Fibroblast of skin of scalp (primary cell): ENCODE results near the gene GLI2.

ENCODE experiments used
- DNase-seq: peaks from one replicate; pipeline ENCODE4 v3.0.0-alpha.2; 2013

The GLI2 gene

DNA sequence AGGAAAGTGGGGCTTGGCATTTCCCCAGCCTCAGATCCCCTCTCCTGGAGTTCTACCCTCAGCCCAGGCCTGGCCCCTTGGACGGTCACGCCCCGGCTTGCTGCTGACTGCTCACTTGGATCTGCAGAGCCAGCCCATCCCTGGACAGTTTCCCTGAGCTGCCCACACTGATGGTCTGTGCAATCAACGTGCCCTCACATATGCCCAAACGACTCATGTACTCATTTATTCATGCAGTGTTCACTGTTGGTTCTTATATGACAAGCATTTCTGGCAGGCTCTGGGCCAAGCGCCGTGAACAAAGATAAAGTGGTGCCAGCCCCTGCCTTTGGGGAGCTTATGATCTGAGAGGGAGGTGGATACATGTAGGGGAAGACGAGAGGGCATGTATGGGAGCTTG lies 20.3 kb upstream of the GLI2 start:
- DNase-seq: no peak

DNA sequence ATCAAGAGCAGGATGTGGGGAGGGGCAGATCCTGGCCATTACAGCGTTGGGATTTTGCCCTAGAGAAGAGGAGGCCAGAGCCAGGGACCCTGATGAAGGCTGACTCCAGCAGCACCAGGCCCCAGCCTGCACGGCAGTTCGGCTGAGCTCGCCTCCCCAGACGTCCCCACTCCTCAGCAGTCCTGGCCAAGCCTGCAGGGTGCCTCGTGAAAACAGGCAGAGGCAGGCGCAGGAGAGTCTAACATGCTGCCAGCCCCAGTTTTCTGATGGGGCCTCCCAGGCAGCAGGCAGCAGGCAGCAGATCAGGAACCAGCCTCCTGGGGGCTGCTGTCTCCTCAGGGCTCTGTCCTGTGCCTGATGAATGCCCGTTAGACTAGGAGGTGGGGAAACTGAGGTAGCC lies 19.7 kb upstream of the GLI2 start:
- peak; percentile 38 for DNase-seq

DNA sequence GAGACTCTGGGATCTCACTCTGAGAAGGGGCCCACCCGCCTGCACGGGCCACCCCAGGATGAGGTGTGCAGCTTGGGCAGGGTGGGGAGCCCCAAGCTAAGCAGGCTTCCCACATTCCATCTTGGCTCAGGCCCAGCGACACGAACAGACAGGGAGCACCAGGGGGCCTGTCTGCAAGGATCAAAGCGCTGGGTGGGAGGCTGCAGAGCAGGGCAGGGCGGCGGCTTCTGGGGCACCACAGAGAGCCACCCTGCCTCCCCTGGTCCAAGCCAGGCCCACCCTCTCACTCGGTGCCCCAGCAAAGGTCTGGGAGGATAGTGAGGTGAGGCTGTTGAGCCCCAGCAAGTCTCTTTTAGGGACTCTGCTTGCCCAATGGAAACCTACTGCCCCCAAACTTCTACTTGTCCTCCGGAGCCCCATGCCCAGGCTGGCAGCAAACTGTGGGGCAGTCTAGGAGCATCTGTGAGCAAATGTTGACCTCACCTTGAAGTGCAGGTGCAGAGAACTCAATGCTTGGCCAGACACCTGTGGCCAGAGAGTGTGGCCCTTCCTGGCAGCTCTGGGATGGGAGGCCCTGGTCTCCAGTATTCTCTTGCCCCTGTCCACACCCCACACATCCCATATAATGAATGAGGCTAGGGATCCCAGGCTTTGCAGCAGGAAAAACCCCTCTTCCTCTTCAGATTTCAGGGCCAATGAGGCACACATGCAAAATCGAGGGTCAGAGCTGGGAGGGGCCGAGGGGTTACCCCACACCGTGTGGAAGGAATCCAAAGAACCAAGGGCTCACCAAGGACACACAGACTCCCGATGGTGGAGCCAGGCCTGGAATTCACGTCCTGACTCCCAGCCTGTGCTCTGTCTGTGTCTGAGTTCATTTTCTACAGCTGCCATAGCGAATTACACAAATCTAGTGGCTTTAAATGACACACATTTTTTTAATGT lies 18.8 kb upstream of the GLI2 start:
- DNase-seq: no peak

DNA sequence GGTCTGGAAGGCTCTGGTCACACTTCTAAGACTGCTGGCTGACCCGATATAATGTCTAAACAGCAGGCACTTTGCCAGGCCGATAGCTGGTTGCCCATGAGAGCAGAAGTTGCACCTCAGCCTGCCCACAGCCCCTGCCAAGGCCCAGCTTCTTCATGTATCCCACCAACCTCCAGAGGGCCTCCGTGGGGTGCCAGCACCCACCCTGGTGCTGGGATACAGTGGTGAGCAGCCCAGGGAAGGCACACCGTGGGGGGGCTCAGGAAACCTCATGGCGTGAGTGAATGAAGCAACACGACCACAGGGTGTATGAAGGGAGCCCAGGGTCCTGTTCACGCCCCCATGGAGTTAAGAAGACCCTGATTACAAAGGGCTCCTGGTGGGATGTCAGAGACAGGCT lies 16.2 kb upstream of the GLI2 start:
- no peak for DNase-seq

DNA sequence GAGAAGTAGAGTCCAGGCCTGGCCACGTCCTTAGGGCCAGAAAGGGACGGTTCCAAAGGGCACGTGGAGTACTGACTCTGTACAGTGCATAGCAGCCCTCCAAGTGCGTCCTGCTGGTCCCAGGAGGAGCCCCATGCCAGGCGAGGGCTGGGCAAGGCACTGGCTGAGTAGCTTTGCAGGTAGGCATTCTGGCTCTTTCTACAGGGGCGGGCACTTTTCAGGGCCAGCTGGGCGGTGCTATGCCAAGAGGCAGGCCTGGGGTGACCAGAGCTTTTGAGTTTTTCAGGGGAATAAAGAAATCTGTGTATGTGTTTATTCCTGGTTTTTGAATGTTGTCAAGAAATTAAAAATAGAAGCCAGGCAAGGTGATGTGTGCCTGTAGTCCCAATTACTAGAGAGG lies 15.4 kb upstream of the GLI2 start:
- DNase-seq: no peak

DNA sequence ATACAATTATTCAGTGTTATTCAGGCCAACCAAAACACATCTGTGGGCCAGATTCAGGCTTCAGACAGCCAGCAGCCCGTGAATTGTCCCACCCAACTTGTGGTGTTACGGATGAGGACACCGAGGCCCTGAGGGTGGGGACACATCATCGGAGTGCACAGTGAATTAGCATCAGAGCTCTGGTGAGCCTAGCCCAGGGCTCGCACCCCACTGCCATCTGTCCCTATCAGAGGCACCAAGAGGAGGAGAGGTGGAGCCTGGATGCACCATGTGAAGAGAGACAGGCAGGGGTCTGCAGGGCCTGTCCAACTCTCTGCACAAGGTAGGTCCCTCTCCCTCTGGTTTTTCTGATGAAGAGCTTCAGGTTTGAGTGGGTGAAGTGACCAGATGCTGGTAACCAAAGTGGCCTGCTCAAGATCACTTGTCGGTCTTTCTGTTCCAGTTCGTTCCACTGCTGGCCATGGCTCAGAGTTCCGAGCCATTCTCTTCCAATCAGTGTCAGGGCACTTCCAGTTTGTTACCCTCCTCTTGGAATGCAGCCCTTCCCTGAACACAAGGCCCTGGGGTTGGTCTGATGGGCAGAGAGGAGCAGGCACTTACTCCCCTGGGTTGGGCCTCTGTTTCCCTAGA lies 14.8 kb upstream of the GLI2 start:
- DNase-seq: no peak

DNA sequence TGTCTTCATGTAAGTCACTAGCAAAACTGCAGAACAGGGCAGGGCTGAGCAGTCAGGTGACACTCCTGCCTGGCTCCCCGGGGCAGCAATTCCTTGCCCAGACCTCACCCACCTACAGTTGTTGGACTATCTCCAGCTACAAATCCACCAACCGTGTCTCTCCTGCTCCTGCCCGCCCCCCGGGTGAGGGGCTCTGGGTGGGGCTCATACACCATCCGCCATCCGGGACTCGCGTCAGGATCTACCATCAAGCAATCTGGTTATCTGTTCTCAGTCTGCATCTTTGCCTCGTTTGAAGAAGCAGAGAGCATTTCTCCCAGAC lies 13.5 kb upstream of the GLI2 start:
- no peak for DNase-seq

DNA sequence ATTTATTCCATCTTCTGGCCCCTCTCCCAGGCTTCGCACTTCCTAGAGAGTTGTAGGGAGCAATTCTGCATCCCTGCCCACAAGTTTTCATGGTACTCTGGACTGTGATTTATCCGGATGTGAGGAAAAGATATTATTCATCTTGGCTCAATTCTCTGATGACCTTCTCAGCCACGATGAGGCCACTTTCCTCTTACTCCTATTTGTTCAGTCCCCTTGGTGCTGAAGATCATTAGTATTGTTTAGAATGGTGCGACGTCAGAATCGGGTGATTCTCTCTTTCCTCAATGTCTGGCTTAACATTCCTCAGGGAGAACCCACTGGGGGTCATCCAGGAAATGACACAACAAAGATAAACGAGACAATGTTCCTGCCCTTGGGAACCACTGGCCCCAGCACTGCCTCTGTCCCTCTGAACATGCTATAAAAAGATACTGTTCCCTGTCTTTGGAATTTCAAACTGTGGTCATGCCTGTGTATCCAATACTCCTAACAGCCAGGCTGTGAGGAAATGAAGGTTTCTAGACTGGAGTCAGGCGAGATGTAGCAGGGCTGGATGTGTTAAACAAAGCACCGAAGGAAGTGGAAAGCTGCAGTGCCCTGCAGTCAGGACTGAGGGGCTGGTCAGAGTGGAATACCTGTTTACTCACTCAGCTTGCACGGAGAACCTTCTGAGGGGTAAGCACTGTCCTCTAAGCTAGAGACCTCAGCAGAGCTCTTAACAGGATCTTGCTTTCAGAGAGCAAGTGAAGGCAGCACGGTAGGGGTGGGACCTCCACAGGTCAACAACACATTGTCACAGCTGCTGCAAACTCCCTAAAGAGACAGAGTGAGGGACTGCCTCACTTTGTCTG lies 12.9 kb upstream of the GLI2 start:
- peak; percentile 84 for DNase-seq

DNA sequence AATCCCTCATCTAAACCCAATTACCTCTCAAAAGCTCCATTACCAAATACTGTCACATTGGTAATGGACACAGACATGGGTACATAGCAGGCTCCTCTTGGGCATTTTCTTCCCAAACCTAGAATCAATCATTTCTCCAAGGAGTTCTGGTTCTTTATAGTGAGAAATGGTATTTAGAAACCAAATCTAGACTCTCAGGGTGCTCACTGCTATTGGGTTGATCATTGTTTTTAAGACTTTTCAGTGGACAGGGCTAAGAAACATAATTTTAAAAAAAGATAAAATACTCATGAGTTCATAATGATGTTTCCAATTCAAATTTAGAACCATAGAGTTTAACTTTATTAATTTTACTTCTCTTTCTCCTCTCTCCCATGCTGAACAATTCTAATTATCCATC lies 9.4 kb upstream of the GLI2 start:
- no peak for DNase-seq

DNA sequence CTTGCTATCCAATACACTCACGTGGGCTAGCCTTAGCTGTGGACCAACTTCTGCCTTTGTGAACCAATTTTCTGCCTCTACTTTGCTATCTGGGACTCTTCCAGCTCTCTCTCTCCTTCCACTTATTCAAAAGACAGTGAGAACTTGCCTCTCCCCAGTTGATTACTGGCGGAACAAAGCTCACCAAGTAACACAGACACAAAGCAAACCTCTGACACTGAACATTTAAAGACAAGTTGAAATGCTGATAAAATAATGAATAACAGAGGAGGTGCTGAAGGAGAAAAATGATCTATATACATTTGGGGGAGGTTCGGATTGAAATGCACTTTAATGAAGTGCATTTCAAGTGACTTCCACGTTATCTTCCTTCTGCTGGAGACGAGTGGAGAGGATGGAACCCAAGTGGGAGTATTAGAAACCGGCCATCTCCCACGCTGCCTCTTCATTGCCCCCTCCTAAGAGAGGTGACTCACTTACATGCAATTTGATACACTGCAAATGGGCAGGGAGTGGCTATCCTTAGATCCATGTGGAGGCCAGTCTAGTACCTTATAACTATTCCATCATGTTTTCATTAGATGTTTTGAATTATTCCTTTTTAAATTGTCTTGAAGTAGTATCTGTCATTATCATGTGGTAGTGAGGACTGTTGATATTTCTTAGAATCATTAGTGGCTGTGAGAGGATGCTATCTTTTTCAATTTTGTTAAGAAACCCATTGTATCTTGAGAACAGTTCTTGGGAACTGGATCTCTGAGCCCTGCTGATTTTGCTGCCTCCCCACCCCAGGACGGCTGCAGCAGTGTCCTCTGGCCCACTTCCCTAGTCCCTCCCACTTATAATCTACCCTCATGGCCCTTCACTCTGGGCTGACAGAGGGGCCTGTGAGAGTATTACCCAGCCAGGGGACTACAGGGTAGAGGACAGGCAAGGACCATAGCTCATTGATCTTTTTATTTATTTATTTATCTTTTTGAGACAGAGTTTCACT lies 6.0 kb upstream of the GLI2 start:
- DNase-seq: peak; percentile 82

DNA sequence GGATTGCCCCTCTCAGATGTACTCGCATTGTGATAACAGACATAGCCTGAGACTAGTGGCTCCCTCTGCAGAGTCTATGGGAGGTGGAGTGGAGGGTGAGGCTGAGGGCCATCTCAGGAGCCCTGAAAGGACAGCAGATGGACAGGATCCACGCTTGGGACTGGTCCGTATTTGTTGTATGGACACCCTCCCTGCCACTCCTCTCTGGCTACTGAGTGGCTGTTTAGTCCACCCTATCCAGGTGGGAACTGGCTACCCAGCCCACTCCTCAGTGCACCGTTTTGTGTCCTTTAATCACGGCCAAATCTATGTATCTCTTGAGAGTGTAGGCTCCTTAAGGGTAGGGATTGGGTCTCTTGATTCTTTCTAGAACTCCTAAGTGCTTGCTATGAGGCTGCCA lies 4.5 kb upstream of the GLI2 start:
- DNase-seq: no peak

DNA sequence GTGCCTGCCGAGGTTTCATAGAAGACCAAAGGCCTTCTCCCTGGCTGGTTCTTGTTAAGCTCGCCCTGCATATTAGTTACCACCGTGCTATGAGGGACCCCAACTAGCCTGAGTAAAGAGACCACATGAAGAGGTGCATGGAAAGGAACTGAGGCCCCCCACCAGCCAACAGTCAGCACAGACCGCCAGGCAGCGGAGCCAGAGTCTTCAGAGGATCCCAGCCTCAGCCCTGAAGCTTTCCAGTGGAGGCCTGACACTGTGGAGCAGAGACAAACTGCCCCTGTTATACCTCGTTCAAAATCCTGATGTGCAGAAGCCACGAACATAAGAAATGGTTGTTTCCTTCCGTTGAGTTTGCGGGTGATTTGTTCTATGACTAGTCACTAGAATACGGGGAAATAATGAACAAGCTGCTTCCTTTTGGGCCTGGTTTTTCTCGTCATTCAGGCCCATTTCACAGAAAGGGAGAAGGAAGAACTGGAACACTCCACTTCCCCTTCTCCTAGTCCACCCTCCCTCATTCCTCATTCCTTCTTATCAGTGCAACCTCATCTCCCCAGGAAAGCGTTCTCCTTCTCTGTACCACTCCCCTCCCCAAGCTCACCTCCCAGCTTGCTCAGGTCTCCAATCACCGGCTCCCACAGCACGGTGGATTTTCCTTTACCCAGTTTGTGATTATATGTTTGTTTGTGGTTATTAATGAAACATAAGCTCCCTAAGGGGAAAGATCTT lies 3.0 kb upstream of the GLI2 start:
- DNase-seq: no peak

DNA sequence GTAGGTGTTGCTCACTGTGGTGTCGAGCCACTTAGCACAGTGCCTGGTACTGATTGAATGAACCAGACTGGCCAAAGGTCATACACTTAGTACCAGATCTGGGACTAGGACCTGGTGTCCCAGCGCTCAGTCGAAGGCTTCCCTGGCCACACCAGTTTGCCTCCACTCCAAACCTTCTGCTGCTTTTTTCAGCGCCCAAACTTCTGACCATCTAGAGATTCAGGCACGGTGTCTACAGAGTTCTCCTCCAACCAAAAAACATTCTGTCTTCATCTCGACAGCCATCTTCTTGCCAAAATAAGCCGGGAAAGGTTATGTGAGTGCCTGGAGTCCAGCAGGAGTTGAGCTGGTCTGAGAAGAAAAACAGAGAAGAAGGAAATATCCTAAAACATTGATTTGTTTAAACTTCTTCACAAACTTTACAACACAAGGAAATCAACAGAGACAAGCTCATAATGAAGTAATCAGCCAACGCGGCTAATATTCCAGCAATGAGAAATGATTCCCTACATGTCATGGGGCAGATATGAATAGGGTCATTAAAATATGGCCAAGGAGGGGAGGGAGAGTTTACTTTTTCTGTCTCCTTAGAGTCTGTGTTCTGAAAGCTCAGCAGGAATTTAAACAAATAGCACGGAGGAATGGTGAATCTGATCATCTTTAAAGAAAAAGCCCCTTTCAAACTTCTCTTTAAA lies 2.3 kb upstream of the GLI2 start:
- DNase-seq: no peak

DNA sequence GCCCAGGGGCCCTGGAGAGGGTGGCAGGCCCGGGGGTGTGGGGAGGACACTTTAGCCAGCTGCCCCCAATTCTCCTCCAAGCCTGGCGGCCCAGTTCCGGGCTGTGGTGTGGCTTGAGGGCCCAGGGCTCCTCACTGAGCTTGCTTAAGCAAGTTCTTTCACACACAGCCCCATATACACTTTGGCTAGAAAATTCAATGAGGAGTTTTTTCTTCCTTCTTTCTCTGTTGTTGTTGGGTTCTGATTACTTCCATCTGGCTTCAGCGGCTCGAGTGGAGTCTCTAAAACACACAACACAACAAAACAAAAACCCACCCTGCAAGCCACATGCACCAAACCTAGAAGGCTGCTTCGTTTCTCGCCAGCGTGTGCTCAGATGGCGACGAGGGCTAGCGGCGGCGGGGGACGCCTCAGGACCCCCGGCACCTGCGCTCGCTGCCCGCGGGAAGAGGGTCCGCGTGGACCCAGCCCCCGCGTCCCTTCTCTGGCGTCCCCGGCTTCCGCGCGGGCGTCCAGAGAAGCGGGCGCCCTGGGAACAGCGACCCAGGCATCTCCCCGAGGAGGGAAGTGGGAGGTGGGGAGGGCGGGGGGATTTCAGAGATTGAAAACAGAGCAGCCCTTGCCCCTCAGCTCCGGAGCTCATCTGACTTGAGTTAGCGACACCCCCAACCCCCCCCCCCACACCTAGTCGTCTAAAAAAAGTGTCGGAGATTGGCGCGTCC lies 577 bp upstream of the GLI2 start:
- no peak for DNase-seq

DNA sequence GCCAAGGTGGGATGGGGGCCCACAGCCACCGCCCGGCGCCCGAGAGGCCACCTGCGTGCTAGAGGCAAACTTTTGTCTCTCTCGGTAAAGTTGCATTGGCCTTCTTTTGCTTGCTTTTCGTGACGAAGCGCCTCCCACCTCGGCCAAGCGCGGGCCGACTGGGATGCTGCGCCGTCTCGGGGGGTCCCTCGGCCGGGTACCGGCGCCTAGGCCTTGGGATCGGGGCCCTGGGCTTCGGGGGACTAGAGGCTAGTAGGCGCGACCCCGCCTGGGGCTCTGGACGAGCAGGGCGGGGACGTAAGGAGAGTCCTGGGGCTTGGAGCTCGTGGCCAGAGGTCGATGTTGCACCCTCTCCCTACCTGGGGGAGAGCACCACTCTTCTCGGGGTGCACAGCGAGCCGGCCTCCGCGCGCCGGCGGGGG lies 545 bp downstream of the GLI2 start:
- DNase-seq: no peak

DNA sequence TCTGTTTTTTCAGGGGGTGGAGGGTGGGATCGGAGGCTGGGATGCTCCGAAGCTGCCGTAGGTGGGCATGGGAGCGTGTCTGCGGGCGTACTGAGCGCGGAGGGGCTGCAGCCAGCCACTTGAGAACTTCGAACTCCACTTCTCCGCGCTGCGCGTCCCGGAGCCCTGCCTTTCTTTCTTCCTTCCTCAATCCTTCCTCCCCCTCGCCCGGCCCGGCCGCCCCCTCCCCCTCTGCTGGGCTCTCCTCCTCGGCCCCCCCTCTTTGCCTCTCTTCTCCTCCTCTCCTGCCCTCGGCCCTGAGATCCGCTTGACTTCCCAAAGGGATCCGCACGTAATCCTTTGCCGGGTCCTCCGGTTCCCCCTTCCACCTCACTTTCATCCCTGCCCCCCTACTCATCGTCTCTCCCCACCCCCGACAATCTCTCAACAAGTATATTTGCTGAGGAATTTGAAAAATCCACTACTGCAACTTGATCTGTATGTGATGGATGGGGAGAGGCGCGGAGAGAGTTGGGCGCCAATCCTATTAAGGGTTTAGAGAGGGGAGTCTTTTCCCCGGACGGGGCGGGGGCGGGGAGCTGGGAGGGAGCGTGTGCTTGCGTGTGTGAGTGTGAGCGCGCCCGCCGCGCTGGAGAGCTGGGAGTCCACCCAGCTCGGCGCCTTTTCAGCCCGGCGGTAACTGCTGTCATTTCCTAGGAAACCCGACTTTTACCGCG lies 1.1 kb downstream of the GLI2 start:
- DNase-seq: peak; percentile 99

DNA sequence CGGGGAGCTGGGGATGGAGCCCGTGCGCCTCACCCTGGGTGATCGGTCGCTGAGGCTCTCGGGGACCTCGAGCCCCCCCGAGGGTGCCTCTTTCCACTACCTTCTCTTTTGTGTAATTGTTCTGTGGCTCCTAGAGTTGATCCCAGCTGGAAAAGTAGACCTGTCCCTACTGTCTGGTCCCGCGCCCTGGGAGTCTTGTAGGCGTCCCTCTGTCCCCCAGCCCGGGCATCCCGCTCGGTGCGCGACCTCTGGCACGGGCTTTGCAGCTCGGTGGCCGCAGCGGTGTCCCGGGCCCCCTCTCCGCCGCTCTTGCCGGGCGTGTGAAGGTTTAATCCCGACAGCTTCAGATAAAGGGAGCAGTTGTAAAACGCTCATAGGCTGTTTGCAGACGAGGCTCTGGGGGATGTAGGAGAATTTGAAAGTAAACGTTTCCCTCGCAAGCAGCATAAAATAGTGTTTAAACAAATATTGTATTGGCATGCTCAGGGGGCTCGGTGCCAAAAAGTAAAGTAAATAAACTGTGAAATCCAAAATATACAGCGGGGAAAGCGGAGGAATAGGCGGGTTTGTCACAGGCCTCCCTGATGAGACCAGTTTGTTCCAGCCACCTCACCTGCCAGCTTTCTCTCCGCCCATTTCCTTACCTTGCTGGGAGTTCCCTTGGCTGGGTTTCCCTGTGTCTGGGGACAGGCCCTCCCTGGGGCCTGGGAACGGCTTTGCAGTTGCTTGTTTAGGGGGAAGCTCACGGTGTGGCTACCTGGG lies 1.9 kb downstream of the GLI2 start:
- peak; percentile 75 for DNase-seq

DNA sequence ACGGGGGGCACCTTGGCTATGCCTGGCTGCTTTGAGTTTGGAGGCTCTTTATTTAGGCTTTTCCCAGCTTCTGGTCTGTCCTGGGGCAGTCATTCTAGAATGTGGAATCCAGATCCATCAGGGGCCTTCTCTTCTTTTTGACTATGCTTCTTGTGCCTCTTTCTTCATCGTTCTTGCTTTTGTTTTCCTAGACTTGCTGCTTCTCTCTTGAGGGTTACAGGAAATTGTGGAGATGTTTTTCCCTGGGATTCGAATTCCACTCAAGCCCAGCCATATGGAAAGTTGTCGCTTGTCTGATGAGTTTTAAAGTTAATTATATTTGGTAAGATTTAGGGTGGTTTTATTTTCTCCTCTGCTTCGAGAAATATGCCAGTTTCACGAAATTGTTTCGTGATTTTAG lies 2.4 kb downstream of the GLI2 start:
- peak; percentile 70 for DNase-seq
